Nephron progenitor cell (in vitro differentiated cells): Measurements from ENCODE around the gene UBXN6.
A peak's percentile ranks its signal among the peaks of the same experiment; 100 is the strongest.

ENCODE experiments used
- DNase-seq: peaks from one replicate; pipeline ENCODE4 v3.0.0; 2021
- H3K27ac Mint-ChIP-seq: 2 replicates; pipeline ENCODE4 v1.8.0; 2021; ENCODE audit warnings: mild to moderate bottlenecking, moderate library complexity, mixed read lengths
- H3K27me3 Mint-ChIP-seq: 2 replicates; pipeline ENCODE4 v1.8.0; 2021; ENCODE audit warnings: mild to moderate bottlenecking, low read depth, mixed read lengths; ENCODE audit not compliant: poor library complexity
- H3K36me3 Mint-ChIP-seq: 2 replicates; pipeline ENCODE4 v1.8.0; 2021; ENCODE audit warnings: low read depth, mixed read lengths
- H3K4me1 Mint-ChIP-seq: 2 replicates; pipeline ENCODE4 v1.8.0; 2021; ENCODE audit warnings: mixed read lengths
- H3K4me3 Mint-ChIP-seq: 2 replicates; pipeline ENCODE4 v1.8.0; 2021; ENCODE audit warnings: mild to moderate bottlenecking, moderate library complexity, mixed read lengths
- H3K9me3 Mint-ChIP-seq: 2 replicates; pipeline ENCODE4 v1.8.0; 2021; ENCODE audit warnings: mild to moderate bottlenecking, moderate library complexity, mixed read lengths
- TF ChIP-seq, protein P1 (sequence below): fragments of 200-600 bp; sonication (generic); IDR thresholded peaks from 2 replicates; pipeline ENCODE4 v1.5.0; 2021; ENCODE audit warnings: antibody characterized with exemption

Gene UBXN6

DNA sequence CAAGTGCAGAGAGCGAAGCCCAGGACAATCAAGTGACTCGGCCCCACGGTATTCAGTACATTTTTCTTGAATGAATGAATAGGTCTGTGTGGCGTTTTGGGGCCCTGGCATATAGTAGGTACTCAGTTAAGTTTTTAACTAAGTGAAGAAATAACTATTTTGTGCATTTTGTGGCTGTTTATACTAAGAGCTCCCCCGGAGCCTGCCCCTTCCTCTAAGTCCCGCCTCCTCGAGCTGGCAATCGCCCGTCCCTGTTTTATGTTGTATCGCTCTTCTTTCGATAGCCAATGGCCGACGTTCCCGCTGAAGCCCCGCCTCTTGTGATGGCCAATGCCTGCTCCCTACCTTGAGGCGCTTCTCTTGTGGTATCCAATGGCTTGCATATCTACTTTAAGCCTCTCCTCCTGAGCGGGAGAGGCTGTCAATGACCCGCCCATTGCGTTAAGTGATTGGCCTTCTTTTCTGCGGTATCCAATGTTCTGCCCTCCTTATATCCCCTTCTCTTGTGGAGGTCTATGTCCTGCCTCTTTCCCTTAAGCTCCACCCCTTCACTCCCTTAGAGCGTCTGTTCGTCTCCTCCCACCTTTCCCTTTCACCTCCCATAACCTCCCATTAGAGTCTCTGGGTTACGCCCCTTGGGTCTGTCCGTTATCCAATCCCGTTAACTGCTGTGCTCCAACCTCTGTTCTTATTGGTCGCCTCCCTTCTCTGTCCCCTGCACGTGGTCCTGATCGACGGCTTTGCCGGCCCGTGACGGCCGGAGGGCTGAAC, 14.0 kb upstream of the UBXN6 start:
- H3K4me3 Mint-ChIP-seq: no peak overlapping the region
- peaks cover 21% of the 10 kb centered on the region for H3K4me1 Mint-ChIP-seq
- peaks cover 3% of the 10 kb centered on the region for H3K27me3 Mint-ChIP-seq
- TF ChIP-seq, protein P1, sequence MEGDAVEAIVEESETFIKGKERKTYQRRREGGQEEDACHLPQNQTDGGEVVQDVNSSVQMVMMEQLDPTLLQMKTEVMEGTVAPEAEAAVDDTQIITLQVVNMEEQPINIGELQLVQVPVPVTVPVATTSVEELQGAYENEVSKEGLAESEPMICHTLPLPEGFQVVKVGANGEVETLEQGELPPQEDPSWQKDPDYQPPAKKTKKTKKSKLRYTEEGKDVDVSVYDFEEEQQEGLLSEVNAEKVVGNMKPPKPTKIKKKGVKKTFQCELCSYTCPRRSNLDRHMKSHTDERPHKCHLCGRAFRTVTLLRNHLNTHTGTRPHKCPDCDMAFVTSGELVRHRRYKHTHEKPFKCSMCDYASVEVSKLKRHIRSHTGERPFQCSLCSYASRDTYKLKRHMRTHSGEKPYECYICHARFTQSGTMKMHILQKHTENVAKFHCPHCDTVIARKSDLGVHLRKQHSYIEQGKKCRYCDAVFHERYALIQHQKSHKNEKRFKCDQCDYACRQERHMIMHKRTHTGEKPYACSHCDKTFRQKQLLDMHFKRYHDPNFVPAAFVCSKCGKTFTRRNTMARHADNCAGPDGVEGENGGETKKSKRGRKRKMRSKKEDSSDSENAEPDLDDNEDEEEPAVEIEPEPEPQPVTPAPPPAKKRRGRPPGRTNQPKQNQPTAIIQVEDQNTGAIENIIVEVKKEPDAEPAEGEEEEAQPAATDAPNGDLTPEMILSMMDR: no peak
- H3K9me3 Mint-ChIP-seq: peaks cover 3% of the 10 kb centered on the region
- no peak overlapping the region for H3K27ac Mint-ChIP-seq
- peaks cover 4% of the 10 kb centered on the region for H3K36me3 Mint-ChIP-seq
- peak; percentile 94 for DNase-seq

DNA sequence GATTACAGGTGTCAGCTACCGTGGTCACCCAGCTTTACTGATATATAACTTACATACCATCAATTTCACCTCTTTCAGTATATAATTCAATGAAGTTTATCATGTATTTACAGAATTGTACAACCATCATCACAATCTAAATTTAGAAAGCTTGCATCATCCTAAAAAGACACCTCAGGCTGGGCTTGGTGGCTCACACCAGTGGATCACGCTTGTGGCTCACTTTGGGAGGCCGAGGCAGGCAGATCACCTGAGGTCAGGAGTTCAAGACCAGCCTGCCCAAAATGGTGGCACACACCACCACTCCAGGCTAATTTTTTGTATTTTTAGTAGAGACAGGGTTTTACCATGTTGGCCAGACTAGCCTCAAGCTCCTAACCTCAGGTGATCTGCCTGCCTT, 10.2 kb upstream of the UBXN6 start:
- Mint-ChIP-seq H3K9me3 (peaks cover 3% of the 10 kb centered on the region), H3K4me1 (peaks cover 5% of the 10 kb centered on the region), H3K36me3 (no peaks in the 10 kb centered on the region), H3K27me3 (peaks cover 6% of the 10 kb centered on the region), H3K27ac (no peak overlapping the region), H3K4me3 (no peak overlapping the region)
- TF ChIP-seq, protein P1: no peak
- no peak for DNase-seq

DNA sequence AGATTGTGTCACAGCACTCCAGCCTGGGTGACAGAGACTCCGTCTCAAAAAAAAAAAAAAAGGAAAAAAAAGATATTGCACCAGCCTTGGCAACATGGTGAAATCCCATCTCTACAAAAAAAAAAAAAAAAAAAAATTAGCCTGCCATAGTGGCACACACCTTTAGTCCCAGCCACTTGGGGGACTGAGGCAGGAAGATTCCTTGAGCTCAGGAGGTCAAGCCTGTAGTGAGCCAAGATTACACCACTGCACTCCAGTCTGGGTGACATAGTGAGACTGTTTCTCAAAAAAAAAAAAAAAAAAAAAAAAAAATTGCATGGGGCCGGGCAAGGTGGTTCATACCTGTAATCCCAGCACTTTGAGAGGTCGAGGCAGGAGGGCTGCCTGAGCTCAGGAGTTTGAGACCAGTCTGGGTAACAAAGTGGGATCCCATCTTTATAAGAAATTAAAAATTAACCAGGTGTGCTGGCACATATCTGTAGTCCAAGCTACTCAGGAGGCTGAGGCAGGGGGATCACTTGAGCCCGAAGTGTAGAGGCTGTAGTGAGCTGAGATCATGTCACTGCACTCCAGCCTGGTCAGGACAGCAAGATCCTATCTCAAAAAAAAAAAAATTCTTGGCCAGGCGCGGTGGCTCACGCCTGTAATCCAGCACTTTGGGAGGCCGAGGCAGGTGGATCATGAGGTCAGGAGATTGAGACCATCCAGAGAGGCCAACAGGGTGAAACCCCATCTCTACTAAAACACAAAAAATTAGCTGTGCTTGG, 7.4 kb upstream of the UBXN6 start:
- Mint-ChIP-seq H3K27ac (no peak overlapping the region), H3K27me3 (peaks cover 17% of the 10 kb centered on the region), H3K4me1 (no peaks in the 10 kb centered on the region), H3K9me3 (peaks cover 3% of the 10 kb centered on the region), H3K4me3 (no peak overlapping the region), H3K36me3 (no peaks in the 10 kb centered on the region)
- TF ChIP-seq, protein P1: no peak
- no peak for DNase-seq

DNA sequence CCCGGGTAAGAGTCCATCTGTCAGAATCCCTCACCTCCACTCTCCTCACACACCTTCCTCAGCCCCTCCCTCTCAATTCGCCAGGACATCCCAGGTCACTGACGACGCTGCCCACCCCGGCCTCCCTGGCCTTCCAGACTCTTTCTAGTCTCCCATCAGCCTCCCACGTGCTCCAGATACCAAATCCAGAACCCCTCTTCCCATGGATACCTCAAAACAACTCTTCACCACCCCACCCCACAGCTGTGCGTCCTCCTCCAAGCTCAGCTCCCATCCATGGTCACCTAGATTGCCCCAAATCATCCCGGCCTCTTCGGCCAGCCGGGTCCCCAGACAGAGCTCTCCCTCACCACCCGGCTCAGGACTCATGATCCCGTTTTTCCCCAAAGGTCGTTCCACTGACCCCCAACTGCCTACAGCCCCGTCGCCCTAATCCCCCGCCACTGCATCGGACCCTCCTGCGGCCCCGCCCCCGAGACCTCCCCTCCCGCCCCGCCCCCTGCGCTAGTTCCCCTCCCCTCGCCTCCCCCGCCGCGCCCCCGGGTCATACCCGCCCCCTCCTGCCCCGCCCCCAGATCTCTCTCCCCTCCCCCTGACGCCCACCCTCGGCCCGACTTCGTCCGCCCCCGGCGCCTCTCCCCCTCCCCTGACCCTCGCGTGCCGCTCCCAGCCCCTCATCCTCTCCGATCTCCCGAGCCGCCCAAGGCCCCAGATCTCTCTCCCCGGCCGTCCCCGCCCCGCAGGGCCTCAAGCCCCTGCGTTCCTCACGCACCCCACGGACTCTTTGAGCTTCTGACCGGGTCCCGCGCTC, 546 bp downstream of the UBXN6 start:
- DNase-seq: peak; percentile 83
- Mint-ChIP-seq H3K27me3 (peaks cover 10% of the 10 kb centered on the region), H3K4me1 (peaks cover 41% of the 10 kb centered on the region), H3K9me3 (no peaks in the 10 kb centered on the region), H3K27ac (peak overlapping the region; percentile 96), H3K36me3 (no peaks in the 10 kb centered on the region), H3K4me3 (peak overlapping the region; percentile 89)
- TF ChIP-seq, protein P1: no peak

DNA sequence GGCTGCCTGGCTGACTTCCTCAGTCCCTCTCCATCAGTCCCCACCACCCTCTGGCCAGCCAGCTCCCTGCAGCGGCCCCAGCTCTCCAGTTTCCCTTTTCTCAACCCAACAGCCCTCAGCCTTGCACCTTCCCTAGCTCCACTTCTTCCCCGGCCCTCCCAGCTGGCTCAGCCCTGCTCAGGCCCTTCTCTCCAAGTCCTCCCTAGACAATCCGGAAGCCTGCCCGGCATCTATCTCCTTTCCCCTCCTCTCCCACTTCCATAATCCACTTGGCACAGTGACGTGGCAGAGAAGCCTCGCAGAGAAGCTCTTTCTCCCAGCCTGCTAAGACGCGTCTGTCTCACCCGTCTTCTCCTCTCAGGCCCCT, 1.1 kb downstream of the UBXN6 start:
- TF ChIP-seq, protein P1: no peak
- DNase-seq: peak; percentile 41
- H3K9me3 Mint-ChIP-seq: no peaks in the 10 kb centered on the region
- peaks cover 10% of the 10 kb centered on the region for H3K27me3 Mint-ChIP-seq
- peaks cover 41% of the 10 kb centered on the region for H3K4me1 Mint-ChIP-seq
- H3K36me3 Mint-ChIP-seq: no peaks in the 10 kb centered on the region
- H3K27ac Mint-ChIP-seq: peak overlapping the region; percentile 91
- H3K4me3 Mint-ChIP-seq: peak overlapping the region; percentile 89
